ENCODE measurements around the gene SYNDIG1. TPM values are rescaled to one million over a fixed set of nuclear protein-coding genes. Genes with fewer than 3 reads are reported as not detected.
A peak's percentile ranks its signal among the peaks of the same experiment; 100 is the strongest.

SYNDIG1 gene
- polyA plus RNA-seq, 2 of the 4 experiments (the other 2 are of a cell fraction): 0.96 to 2.6 TPM

DNA sequence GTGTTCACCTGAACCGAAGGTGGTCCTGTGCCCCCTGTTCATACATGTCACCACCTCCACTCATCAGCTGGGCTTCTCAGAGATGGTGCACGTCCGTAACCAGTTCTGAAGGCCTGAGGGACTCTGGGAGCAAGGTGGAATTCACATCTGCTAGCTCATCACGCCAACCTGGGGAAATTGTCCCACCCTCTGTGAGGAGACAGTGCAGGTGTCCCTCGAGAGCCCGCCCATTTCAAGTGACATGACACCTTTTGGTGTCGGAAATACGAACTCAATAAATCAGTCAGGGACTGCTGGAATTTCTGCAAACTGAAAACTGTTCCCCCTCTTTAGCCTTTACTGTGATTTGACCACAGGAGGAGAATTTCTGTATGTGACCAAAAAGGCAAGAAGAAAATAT lies 99.4 kb downstream of the SYNDIG1 start:
- Histone ChIP-seq H3K27ac (no peak overlapping the region), H3K9me3 (peaks cover 9% of the 10 kb centered on the region; the same call in 2 of the 3 replicates), H3K4me3 (no peak overlapping the region), H3K4me1 (no peaks in the 10 kb centered on the region), H3K4me2 (no peak overlapping the region)
- TF ChIP-seq, protein P1, sequence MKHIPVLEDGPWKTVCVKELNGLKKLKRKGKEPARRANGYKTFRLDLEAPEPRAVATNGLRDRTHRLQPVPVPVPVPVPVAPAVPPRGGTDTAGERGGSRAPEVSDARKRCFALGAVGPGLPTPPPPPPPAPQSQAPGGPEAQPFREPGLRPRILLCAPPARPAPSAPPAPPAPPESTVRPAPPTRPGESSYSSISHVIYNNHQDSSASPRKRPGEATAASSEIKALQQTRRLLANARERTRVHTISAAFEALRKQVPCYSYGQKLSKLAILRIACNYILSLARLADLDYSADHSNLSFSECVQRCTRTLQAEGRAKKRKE (CRISPR knock-in tag; IDR thresholded peaks at IDR 0.05; ENCODE audit: low read depth): no peak
- TF ChIP-seq EP300 (IDR thresholded peaks at IDR 0.05) (no peak), FOXS1 (CRISPR knock-in tag; IDR thresholded peaks at IDR 0.05) (no peak), EHMT2 (IDR thresholded peaks at IDR 0.05; ENCODE audit: low read depth) (no peak), CHD4 (IDR thresholded peaks at IDR 0.05; ENCODE audit: borderline replicate concordance) (no peak), ESRRA (IDR thresholded peaks at IDR 0.05; ENCODE audit: borderline replicate concordance, low read length) (no peak), HOXB13 (CRISPR knock-in tag; IDR thresholded peaks at IDR 0.05; ENCODE audit: low read depth) (no peak), RFX5 (IDR thresholded peaks at IDR 0.05) (no peak), RAD21 (conservative IDR thresholded peaks at IDR 0.05 in 1 of 2, IDR thresholded peaks at IDR 0.05 in 1 of 2) (no peak), HOXB5 (CRISPR knock-in tag; IDR thresholded peaks at IDR 0.05) (no peak), CHD2 (IDR thresholded peaks at IDR 0.05; ENCODE audit: low read length, partially characterized antibody) (no peak), KDM1A (IDR thresholded peaks at IDR 0.05; ENCODE audit: low read depth) (no peak), TP53 (CRISPR knock-in tag; IDR thresholded peaks at IDR 0.05) (no peak), JUNB (IDR thresholded peaks at IDR 0.05) (no peak), NR3C1 (IDR thresholded peaks at IDR 0.05) (no peak)
- TF ChIP-seq, protein P2, sequence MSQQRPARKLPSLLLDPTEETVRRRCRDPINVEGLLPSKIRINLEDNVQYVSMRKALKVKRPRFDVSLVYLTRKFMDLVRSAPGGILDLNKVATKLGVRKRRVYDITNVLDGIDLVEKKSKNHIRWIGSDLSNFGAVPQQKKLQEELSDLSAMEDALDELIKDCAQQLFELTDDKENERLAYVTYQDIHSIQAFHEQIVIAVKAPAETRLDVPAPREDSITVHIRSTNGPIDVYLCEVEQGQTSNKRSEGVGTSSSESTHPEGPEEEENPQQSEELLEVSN (IDR thresholded peaks at IDR 0.05; ENCODE audit: borderline replicate concordance, low read depth): no peak
- DNase-seq (ENCODE audit: low read depth in 1 of 2, low spot score in 1 of 2) (no peak), ATAC-seq (no peak), FAIRE-seq (no peak)
- WGBS (ENCODE audit: missing lambda C conversion rate): 30% methylated on average over 8 of the region's 8 CpGs
- ChIA-PET CTCF (interaction anchor here (1.6 kb wide), 1 partner anchor 11 kb away, joined by 3 read pairs; no protein-coding TSS in a partner anchor), POLR2A (no interaction called here)

DNA sequence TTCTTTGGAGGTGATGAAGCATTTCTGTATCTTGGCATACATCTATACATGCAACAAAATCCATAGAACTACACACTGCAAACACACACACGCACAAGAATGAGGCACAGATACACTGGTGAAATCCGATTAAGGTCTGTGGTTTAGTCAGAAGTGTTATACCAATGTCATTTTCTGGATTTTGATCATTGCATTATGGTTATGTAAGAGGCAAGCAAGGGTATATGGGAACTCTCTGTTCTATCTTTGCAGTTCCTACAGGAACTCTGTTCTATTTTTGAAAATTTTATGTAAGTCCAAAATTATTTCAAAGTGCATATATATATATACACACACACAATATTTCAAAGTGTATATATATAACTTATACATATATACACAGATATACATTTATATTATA lies 101.7 kb downstream of the SYNDIG1 start:
- TF ChIP-seq REST (IDR thresholded peaks at IDR 0.05) (no peak), PHF8 (IDR thresholded peaks at IDR 0.05; ENCODE audit: borderline replicate concordance, low read depth) (no peak), POLR2A (IDR thresholded peaks at IDR 0.05; ENCODE audit: low read length) (no peak), HDAC2 (IDR thresholded peaks at IDR 0.05) (no peak), EHMT2 (IDR thresholded peaks at IDR 0.05; ENCODE audit: low read depth) (no peak)
- Histone ChIP-seq H3K9me3 (peaks cover 4% of the 10 kb centered on the region; the same call in 1 of the 3 replicates), H3K4me1 (no peaks in the 10 kb centered on the region), H3K27ac (no peak overlapping the region), H3K4me3 (no peak overlapping the region), H3K4me2 (no peak overlapping the region)
- peak; percentile 23 for FAIRE-seq
- WGBS (ENCODE audit: missing lambda C conversion rate): 23% methylated on average over 2 of the region's 2 CpGs
- ChIA-PET POLR2A (interaction anchor here (0.6 kb wide), 1 partner anchor 147 kb away, joined by 4 read pairs; no protein-coding TSS in a partner anchor), CTCF (no interaction called here)
- no peak for ATAC-seq
- no peak for DNase-seq (ENCODE audit: low read depth in 1 of 2, low spot score in 1 of 2)

- Histone ChIP-seq H3K27ac (no peak overlapping the region), H3K4me3 (no peak overlapping the region), H3K9me3 (no peaks in the 10 kb centered on the region), H3K4me1 (no peaks in the 10 kb centered on the region), H3K4me2 (no peak overlapping the region)
- FAIRE-seq: no peak
- no peak for ATAC-seq
- whole genome bisulfite sequencing (ENCODE audit: missing lambda C conversion rate): 24% methylated on average over 7 of the region's 7 CpGs
- DNase-seq (ENCODE audit: low read depth in 1 of 2, low spot score in 1 of 2): no peak
- POLR2A ChIA-PET: no interaction called here
- CTCF ChIA-PET: interaction anchor here (1.5 kb wide), 1 partner anchor 9 kb away, joined by 3 read pairs; no protein-coding TSS in a partner anchor
- no peak for TF ChIP-seq ZNF302 (CRISPR knock-in tag; IDR thresholded peaks at IDR 0.05)
- TF ChIP-seq BHLHE40 (IDR thresholded peaks at IDR 0.05; ENCODE audit: low read depth, low read length): no peak
- TF ChIP-seq, protein P3, sequence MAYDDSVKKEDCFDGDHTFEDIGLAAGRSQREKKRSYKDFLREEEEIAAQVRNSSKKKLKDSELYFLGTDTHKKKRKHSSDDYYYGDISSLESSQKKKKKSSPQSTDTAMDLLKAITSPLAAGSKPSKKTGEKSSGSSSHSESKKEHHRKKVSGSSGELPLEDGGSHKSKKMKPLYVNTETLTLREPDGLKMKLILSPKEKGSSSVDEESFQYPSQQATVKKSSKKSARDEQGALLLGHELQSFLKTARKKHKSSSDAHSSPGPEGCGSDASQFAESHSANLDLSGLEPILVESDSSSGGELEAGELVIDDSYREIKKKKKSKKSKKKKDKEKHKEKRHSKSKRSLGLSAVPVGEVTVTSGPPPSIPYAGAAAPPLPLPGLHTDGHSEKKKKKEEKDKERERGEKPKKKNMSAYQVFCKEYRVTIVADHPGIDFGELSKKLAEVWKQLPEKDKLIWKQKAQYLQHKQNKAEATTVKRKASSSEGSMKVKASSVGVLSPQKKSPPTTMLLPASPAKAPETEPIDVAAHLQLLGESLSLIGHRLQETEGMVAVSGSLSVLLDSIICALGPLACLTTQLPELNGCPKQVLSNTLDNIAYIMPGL (CRISPR knock-in tag; IDR thresholded peaks at IDR 0.05; ENCODE audit: borderline replicate concordance): no peak
- no peak for TF ChIP-seq CTCF (IDR thresholded peaks at IDR 0.05)
- no peak for TF ChIP-seq NPAS2 (CRISPR knock-in tag; IDR thresholded peaks at IDR 0.05; ENCODE audit: borderline replicate concordance)
- TF ChIP-seq EP300 (IDR thresholded peaks at IDR 0.05): no peak
- TF ChIP-seq RFX5 (IDR thresholded peaks at IDR 0.05): no peak
- no peak for TF ChIP-seq ESRRA (IDR thresholded peaks at IDR 0.05; ENCODE audit: borderline replicate concordance, low read length)
- no peak for TF ChIP-seq MAZ (IDR thresholded peaks at IDR 0.05; ENCODE audit: borderline replicate concordance, low read depth, low read length)
- TF ChIP-seq SMC3 (IDR thresholded peaks at IDR 0.05): no peak
Observed at GRCh38 chr20:24572140-24572539, 102.7 kb downstream of the SYNDIG1 start.
